DMS79 (cell line): ENCODE results near the gene MYH9.

Experiments used
- DNase-seq: peaks from one replicate; lab custom pipeline; 2025; lab: John Stamatoyannopoulos, UW

Gene MYH9

GRCh38 chr22:36247955-36248354 lies 139.8 kb downstream of the MYH9 start:
- no peak for DNase-seq

- no peak for DNase-seq
Measured at GRCh38 chr22:36246718-36247117, 141.0 kb downstream of the MYH9 start.

GRCh38 chr22:36245805-36246356 lies 141.9 kb downstream of the MYH9 start:
- no peak for DNase-seq

GRCh38 chr22:36244522-36245391 lies 143.0 kb downstream of the MYH9 start:
- no peak for DNase-seq

GRCh38 chr22:36243986-36244385 lies 143.8 kb downstream of the MYH9 start:
- DNase-seq = no peak

GRCh38 chr22:36239401-36240171 lies 148.2 kb downstream of the MYH9 start, which contains the start of gene APOL2:
APOL2 (minus strand) TSS chr22:36239527; CDS start chr22:36233162, 6,365 bp downstream.
- DNase-seq = peak; percentile 76

GRCh38 chr22:36239150-36239400 lies 148.7 kb downstream of the MYH9 start:
- DNase-seq = no peak

GRCh38 chr22:36238373-36239149 lies 149.2 kb downstream of the MYH9 start:
- DNase-seq = no peak

- DNase-seq = no peak
Measured at GRCh38 chr22:36237462-36238372, 150.1 kb downstream of the MYH9 start.

- DNase-seq = no peak
Measured at GRCh38 chr22:36236388-36237319, 151.1 kb downstream of the MYH9 start.

- DNase-seq = no peak
Measured at GRCh38 chr22:36235585-36235984, 152.2 kb downstream of the MYH9 start.

GRCh38 chr22:36234919-36235318 lies 152.8 kb downstream of the MYH9 start:
- peak; percentile 5 for DNase-seq

GRCh38 chr22:36234213-36234612 lies 153.6 kb downstream of the MYH9 start:
- DNase-seq = no peak

GRCh38 chr22:36233796-36234195 lies 154.0 kb downstream of the MYH9 start:
- no peak for DNase-seq

GRCh38 chr22:36232715-36233401 lies 154.9 kb downstream of the MYH9 start:
- DNase-seq = no peak
